GM12892 (cell line): ENCODE data around the gene ESRRB.

Source experiments
- POLR2A ChIP-seq: IDR thresholded peaks from 2 replicates; pipeline ENCODE4 v1.6.1; 2011; ENCODE audit warnings: low read depth, low read length, control low read depth
- POLR2AphosphoS5 ChIP-seq: IDR thresholded peaks from 2 replicates; pipeline ENCODE4 v1.6.1; 2011; ENCODE audit warnings: low read depth, low read length, control low read depth

DNA sequence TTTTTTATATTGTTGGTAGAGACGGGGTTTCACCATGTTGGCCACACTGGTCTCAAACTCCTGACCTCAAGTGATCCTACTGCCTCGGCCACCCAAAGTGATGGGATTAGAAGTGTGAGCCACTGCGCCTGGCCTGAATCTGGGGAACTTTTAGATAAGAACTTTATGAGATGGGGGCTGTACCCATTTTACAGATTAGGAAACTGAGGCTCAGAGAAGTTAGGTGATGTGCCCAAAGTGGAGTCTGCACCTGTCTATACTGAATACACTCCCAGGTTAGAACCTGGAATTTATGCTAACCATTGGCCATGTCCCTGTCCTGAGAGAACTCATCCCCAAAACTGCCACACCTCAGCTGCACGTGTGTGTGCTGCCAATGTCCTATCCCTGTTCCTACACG lies 81.9 kb downstream of the ESRRB start:
- TF ChIP-seq POLR2AphosphoS5, result no peak
- TF ChIP-seq POLR2A, result no peak
